Spleen (tissue), 7 donors: Measurements from ENCODE around the gene HOXD10.

Experiments used
- CTCF ChIP-seq, 11 experiments: fragments of 200-600 bp in 7 of 11; fragments of 450-650 bp in 4 of 11; sonication (generic) in 4 of 11; IDR thresholded peaks in 8 of 11; conservative IDR thresholded peaks in 3 of 11; 1 replicate in 7 of 11; 2 replicates in 4 of 11; pipeline versions ENCODE4 v1.4.0 to v1.8.0; 2016 to 2021; ENCODE audit warnings: antibody characterized with exemption in 11 of 11, inconsistent platforms in 4 of 11, mild to moderate bottlenecking in 1 of 11
- POLR2A ChIP-seq, 3 donors: fragments of 450-650 bp; IDR thresholded peaks; one replicate each; pipeline ENCODE4 v1.5.1; 2017; ENCODE audit warnings: antibody characterized with exemption in 3 of 3, mild to moderate bottlenecking in 1 of 3
- POLR2AphosphoS5 ChIP-seq, 3 donors: sonication (generic); formaldehyde crosslinking; IDR thresholded peaks; one replicate each; pipeline ENCODE4 v1.5.1; 2017; ENCODE audit warnings: antibody characterized with exemption in 3 of 3
- donor health status: DM: no; HTN: no; CAD: no; lungs with moderate emphysema.
- donor health status: DM: no; HTN: no; CAD: no.
- donor health status: DM: no; HTN: no; CAD: no.

- TF ChIP-seq CTCF (IDR thresholded peaks at IDR 0.05 in 8 of 11, conservative IDR thresholded peaks at IDR 0.05 in 3 of 11) (no peak), POLR2AphosphoS5 (IDR thresholded peaks at IDR 0.05) (no peak), POLR2A (IDR thresholded peaks at IDR 0.05) (no peak)
These were observed 49.7 kb downstream of the HOXD10 start for GRCh38 chr2:176166272-176166671.
